SK-N-SH treated with all-trans-retinoic acid at 6 μM for 48 hours (cell line): ENCODE results near the gene C2CD5.

ENCODE experiments used
- ATAC-seq: fragments of 200-7000 bp; cut with Tn5 transposase; 3 replicates; pipeline ENCODE4 v1.9.1; 2020; ENCODE audit warnings: mild to moderate bottlenecking, moderate library complexity
- ARNTL ChIP-seq: fragments of 450-650 bp; formaldehyde crosslinking; IDR thresholded peaks from 2 replicates; pipeline ENCODE4 v1.5.0; 2020; ENCODE audit warnings: low read depth, mild to moderate bottlenecking, moderate library complexity, borderline replicate concordance
- BACH2 ChIP-seq: fragments of 250-450 bp; sonication (Bioruptor Pico); IDR thresholded peaks from 2 replicates; pipeline ENCODE4 v1.9.0; 2021; ENCODE audit warnings: mild to moderate bottlenecking, borderline replicate concordance
- CSDC2 ChIP-seq: fragments of 250-450 bp; sonication (Bioruptor Pico); IDR thresholded peaks from 2 replicates; pipeline ENCODE4 v1.5.0; 2020; ENCODE audit warnings: mild to moderate bottlenecking, moderate library complexity
- ESRRG ChIP-seq: fragments of 250-450 bp; sonication (Bioruptor Pico); IDR thresholded peaks from 2 replicates; pipeline ENCODE4 v1.6.1; 2021; ENCODE audit warnings: mild to moderate bottlenecking
- GLIS3 ChIP-seq: fragments of 250-450 bp; sonication (Bioruptor Pico); IDR thresholded peaks from 2 replicates; pipeline ENCODE4 v1.5.0; 2020; ENCODE audit warnings: mild to moderate bottlenecking, moderate library complexity
- ISL1 ChIP-seq: fragments of 250-450 bp; sonication (Bioruptor Pico); IDR thresholded peaks from 2 replicates; pipeline ENCODE4 v2.1.2; 2022; ENCODE audit warnings: mild to moderate bottlenecking, moderate library complexity
- OSR1 ChIP-seq: fragments of 250-450 bp; sonication (Bioruptor Pico); IDR thresholded peaks from 2 replicates; pipeline ENCODE4 v1.8.0; 2022; ENCODE audit warnings: moderate library complexity, mild to moderate bottlenecking, inconsistent platforms
- PPARA ChIP-seq: fragments of 250-450 bp; sonication (Bioruptor Pico); IDR thresholded peaks from 2 replicates; pipeline ENCODE4 v1.5.0; 2020; ENCODE audit warnings: mild to moderate bottlenecking, borderline replicate concordance
- RARB ChIP-seq: fragments of 250-450 bp; sonication (Bioruptor Pico); IDR thresholded peaks from 2 replicates; pipeline ENCODE4 v1.8.0; 2021; ENCODE audit warnings: mild to moderate bottlenecking, moderate library complexity
- SNAI2 ChIP-seq: fragments of 250-450 bp; sonication (Bioruptor Pico); IDR thresholded peaks from 2 replicates; pipeline ENCODE4 v1.5.0; 2020; ENCODE audit warnings: mild to moderate bottlenecking, moderate library complexity
- TCF4 ChIP-seq: fragments of 250-450 bp; sonication (Bioruptor Pico); IDR thresholded peaks from 2 replicates; pipeline ENCODE4 v1.8.0; 2021; ENCODE audit warnings: mild to moderate bottlenecking, moderate library complexity, borderline replicate concordance
- TOX ChIP-seq: fragments of 250-450 bp; sonication (Bioruptor Pico); IDR thresholded peaks from 2 replicates; pipeline ENCODE4 v1.8.0; 2021; ENCODE audit warnings: mild to moderate bottlenecking, moderate library complexity, borderline replicate concordance
- ZC3H10 ChIP-seq: fragments of 250-450 bp; sonication (Bioruptor Pico); IDR thresholded peaks from 2 replicates; pipeline ENCODE4 v1.5.1; 2021; ENCODE audit warnings: mild to moderate bottlenecking, moderate library complexity
- ZFP3 ChIP-seq: fragments of 250-450 bp; sonication (Bioruptor Pico); IDR thresholded peaks from 2 replicates; pipeline ENCODE4 v1.5.0; 2020; ENCODE audit warnings: mild to moderate bottlenecking, moderate library complexity
- ZFP30 ChIP-seq: fragments of 450-650 bp; formaldehyde crosslinking; IDR thresholded peaks from 2 replicates; pipeline ENCODE4 v1.5.0; 2022; ENCODE audit warnings: mild to moderate bottlenecking, moderate library complexity
- ZNF565 ChIP-seq: fragments of 450-650 bp; formaldehyde crosslinking; conservative IDR thresholded peaks from 2 replicates; pipeline ENCODE4 v1.5.0; 2020; ENCODE audit warnings: low read depth, mild to moderate bottlenecking, moderate library complexity
- ZNF70 ChIP-seq: fragments of 450-650 bp; formaldehyde crosslinking; IDR thresholded peaks from 2 replicates; pipeline ENCODE4 v1.5.0; 2020; ENCODE audit warnings: mild to moderate bottlenecking, moderate library complexity
- ZNF8 ChIP-seq: fragments of 450-650 bp; formaldehyde crosslinking; IDR thresholded peaks from 2 replicates; pipeline ENCODE4 v1.5.0; 2020; ENCODE audit warnings: mild to moderate bottlenecking, moderate library complexity
- TF ChIP-seq, protein P1 (sequence below): fragments of 250-450 bp; sonication (Bioruptor Pico); IDR thresholded peaks from 2 replicates; pipeline ENCODE4 v1.8.0; 2020; ENCODE audit warnings: mild to moderate bottlenecking, moderate library complexity, borderline replicate concordance
- TF ChIP-seq, protein P2 (sequence below): fragments of 250-450 bp; sonication (Bioruptor Pico); IDR thresholded peaks from 2 replicates; pipeline ENCODE4 v1.8.0; 2021; ENCODE audit warnings: low read depth, mild to moderate bottlenecking, moderate library complexity, borderline replicate concordance
- TF ChIP-seq, protein P3 (sequence below): fragments of 250-450 bp; sonication (Bioruptor Pico); IDR thresholded peaks from 2 replicates; pipeline ENCODE4 v1.5.1; 2021; ENCODE audit warnings: mild to moderate bottlenecking, moderate library complexity
- TF ChIP-seq, protein P4 (sequence below): fragments of 250-450 bp; sonication (Bioruptor Pico); IDR thresholded peaks from 2 replicates; pipeline ENCODE4 v1.5.1; 2020; ENCODE audit warnings: low read depth, mild to moderate bottlenecking, moderate library complexity

Gene C2CD5

DNA sequence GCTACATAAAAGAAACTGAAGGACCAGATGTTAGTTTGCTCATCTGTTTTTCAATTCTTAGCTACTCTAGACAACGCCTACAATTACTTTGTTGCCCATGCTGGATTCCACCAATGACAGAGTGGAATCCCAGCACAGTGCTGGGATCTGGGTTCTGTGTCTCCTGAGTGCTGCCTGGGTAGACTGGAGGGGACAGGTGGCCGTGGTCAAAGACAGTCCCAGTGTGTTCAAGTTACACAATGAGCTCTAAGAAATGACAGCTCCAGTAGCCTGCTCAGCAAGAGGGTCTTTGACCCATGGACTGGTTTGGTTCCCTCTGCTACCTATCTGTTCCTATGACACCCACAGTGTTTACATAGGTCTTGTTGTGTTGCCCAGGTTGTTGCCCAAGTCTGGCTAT is 38.5 kb downstream of the C2CD5 start:
- no peak for ATAC-seq
- TF ChIP-seq, protein P1, sequence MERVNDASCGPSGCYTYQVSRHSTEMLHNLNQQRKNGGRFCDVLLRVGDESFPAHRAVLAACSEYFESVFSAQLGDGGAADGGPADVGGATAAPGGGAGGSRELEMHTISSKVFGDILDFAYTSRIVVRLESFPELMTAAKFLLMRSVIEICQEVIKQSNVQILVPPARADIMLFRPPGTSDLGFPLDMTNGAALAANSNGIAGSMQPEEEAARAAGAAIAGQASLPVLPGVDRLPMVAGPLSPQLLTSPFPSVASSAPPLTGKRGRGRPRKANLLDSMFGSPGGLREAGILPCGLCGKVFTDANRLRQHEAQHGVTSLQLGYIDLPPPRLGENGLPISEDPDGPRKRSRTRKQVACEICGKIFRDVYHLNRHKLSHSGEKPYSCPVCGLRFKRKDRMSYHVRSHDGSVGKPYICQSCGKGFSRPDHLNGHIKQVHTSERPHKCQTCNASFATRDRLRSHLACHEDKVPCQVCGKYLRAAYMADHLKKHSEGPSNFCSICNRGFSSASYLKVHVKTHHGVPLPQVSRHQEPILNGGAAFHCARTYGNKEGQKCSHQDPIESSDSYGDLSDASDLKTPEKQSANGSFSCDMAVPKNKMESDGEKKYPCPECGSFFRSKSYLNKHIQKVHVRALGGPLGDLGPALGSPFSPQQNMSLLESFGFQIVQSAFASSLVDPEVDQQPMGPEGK (CRISPR knock-in tag) = no peak
- TF ChIP-seq RARB (CRISPR knock-in tag) = no peak

DNA sequence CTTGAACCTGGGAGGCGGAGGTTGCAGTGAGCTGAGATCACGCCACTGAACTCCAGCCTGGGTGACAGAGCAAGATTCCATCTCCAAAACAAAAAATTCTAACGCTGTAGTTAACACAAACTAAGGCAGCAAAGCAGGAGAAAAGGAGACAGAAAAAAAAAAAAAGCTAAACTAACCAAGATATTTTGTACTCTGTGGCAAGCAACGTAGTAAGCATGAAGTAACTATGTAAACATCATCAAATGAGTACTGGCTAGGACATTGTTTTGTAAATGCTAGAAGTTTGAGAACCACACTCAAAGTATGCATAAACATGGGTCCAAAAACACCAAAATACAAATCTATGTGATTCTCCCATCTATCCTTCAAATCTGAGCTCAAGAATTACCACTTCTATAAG is 44.2 kb downstream of the C2CD5 start:
- TF ChIP-seq ZNF8 (CRISPR knock-in tag) = no peak
- no peak for TF ChIP-seq ARNTL (CRISPR knock-in tag)
- TF ChIP-seq, protein P2, sequence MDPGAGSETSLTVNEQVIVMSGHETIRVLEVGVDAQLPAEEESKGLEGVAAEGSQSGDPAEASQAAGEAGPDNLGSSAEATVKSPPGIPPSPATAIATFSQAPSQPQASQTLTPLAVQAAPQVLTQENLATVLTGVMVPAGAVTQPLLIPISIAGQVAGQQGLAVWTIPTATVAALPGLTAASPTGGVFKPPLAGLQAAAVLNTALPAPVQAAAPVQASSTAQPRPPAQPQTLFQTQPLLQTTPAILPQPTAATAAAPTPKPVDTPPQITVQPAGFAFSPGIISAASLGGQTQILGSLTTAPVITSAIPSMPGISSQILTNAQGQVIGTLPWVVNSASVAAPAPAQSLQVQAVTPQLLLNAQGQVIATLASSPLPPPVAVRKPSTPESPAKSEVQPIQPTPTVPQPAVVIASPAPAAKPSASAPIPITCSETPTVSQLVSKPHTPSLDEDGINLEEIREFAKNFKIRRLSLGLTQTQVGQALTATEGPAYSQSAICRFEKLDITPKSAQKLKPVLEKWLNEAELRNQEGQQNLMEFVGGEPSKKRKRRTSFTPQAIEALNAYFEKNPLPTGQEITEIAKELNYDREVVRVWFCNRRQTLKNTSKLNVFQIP (CRISPR knock-in tag) = no peak
- no peak for TF ChIP-seq GLIS3
- TF ChIP-seq OSR1 = no peak
- TF ChIP-seq TOX (CRISPR knock-in tag) = no peak
- no peak for TF ChIP-seq ZFP3 (CRISPR knock-in tag)
- TF ChIP-seq, protein P3, sequence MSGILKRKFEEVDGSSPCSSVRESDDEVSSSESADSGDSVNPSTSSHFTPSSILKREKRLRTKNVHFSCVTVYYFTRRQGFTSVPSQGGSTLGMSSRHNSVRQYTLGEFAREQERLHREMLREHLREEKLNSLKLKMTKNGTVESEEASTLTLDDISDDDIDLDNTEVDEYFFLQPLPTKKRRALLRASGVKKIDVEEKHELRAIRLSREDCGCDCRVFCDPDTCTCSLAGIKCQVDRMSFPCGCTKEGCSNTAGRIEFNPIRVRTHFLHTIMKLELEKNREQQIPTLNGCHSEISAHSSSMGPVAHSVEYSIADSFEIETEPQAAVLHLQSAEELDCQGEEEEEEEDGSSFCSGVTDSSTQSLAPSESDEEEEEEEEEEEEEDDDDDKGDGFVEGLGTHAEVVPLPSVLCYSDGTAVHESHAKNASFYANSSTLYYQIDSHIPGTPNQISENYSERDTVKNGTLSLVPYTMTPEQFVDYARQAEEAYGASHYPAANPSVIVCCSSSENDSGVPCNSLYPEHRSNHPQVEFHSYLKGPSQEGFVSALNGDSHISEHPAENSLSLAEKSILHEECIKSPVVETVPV (CRISPR knock-in tag) = no peak
- no peak for TF ChIP-seq PPARA (CRISPR knock-in tag)
- no peak for TF ChIP-seq RARB (CRISPR knock-in tag)
- TF ChIP-seq ISL1 (CRISPR knock-in tag) = no peak
- TF ChIP-seq ZNF70 (CRISPR knock-in tag) = no peak
- no peak for TF ChIP-seq CSDC2 (CRISPR knock-in tag)
- TF ChIP-seq, all 23 proteins: peak for 0
- ATAC-seq = no peak

DNA sequence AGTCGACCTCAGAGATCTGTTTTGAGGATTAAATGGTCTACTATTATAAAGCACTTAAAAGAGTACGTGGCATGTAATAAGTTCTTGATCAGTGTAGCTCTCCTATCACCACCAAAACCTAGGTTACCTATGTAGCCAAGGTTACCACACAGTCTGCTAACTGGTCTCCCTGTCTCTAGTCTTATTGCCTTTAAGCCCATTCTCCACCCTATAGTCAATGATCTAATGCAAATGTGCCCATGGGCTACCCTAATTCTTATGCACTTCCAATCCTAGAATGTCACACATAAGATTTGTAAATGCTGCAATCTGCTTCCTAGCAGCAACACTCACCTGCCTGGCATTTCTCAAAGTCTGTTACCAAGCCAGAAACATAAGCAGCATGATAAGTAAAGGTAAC is 44.9 kb downstream of the C2CD5 start:
- no peak for ATAC-seq
- no peak for TF ChIP-seq RARB (CRISPR knock-in tag)
- TF ChIP-seq ZNF565 (CRISPR knock-in tag) = no peak
- no peak for TF ChIP-seq CSDC2 (CRISPR knock-in tag)
- TF ChIP-seq ZNF70 (CRISPR knock-in tag) = no peak
- TF ChIP-seq, protein P4, sequence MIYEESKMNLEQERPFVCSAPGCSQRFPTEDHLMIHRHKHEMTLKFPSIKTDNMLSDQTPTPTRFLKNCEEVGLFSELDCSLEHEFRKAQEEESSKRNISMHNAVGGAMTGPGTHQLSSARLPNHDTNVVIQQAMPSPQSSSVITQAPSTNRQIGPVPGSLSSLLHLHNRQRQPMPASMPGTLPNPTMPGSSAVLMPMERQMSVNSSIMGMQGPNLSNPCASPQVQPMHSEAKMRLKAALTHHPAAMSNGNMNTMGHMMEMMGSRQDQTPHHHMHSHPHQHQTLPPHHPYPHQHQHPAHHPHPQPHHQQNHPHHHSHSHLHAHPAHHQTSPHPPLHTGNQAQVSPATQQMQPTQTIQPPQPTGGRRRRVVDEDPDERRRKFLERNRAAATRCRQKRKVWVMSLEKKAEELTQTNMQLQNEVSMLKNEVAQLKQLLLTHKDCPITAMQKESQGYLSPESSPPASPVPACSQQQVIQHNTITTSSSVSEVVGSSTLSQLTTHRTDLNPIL = no peak
- TF ChIP-seq GLIS3 = no peak
- no peak for TF ChIP-seq ESRRG (CRISPR knock-in tag)
- no peak for TF ChIP-seq ARNTL (CRISPR knock-in tag)
- no peak for TF ChIP-seq TOX (CRISPR knock-in tag)
- no peak for TF ChIP-seq ZFP30 (CRISPR knock-in tag)

DNA sequence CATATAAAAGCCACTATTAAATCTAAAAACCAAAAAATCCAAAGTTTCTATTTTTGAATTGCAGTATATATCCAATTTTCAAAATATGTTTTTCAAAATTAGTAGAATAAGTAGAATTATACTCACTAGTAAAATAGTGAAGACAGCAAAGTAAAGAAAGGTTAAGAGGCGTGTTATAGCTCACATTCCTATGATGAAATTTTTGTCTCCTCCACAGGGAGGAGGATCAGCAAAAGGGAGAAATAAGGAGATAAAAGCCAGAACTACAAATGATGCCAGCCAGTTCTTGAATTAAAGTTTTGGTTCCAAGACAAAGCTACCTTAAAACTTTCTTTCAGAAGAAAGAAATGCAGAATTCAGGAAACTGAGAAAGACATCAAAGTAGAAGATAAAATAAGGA is 50.0 kb downstream of the C2CD5 start:
- ATAC-seq = no peak
- TF ChIP-seq ISL1 (CRISPR knock-in tag) (no peak), ZC3H10 (no peak), ESRRG (CRISPR knock-in tag) (no peak), ARNTL (CRISPR knock-in tag) (no peak), RARB (CRISPR knock-in tag) (no peak), SNAI2 (CRISPR knock-in tag) (no peak), GLIS3 (no peak), ZFP30 (CRISPR knock-in tag) (no peak), PPARA (CRISPR knock-in tag) (no peak), TCF4 (CRISPR knock-in tag) (no peak), BACH2 (CRISPR knock-in tag) (no peak)
- TF ChIP-seq, protein P1 (CRISPR knock-in tag) = no peak
- TF ChIP-seq, protein P2 (CRISPR knock-in tag) = no peak
- TF ChIP-seq, protein P3 (CRISPR knock-in tag) = no peak
- TF ChIP-seq, protein P4 = no peak
